A673 (cell line): Measurements from ENCODE around the gene GRIN3A.

Source experiments
- CTCF ChIP-seq: fragments of 300-800, 200-600 bp; sonication (generic); conservative IDR thresholded peaks from 2 replicates; pipeline ENCODE4 v1.5.1; 2017; ENCODE audit warnings: low read depth, mild to moderate bottlenecking, antibody characterized with exemption, low read length, moderate library complexity, mixed read lengths
- EZH2 ChIP-seq: fragments of 200-600 bp; sonication (generic); IDR thresholded peaks from 2 replicates; pipeline ENCODE4 v1.6.1; 2017; ENCODE audit warnings: borderline replicate concordance, low read depth, mild to moderate bottlenecking, mixed read lengths, antibody characterized with exemption, low read length; ENCODE audit not compliant: poor library complexity, severe bottlenecking

GRCh38 chr9:101739311-101739710, 864 bp upstream of the GRIN3A start:
- no peak for TF ChIP-seq EZH2
- TF ChIP-seq CTCF, result no peak
